Epithelial cell of proximal tubule (primary cell): Measurements from ENCODE around the gene CBFA2T2. TPM values are rescaled to one million over a fixed set of nuclear protein-coding genes. Genes with fewer than 3 reads are reported as not detected.
"Not testable (repeated sequence)": the region's sequence is repeated elsewhere in the genome, so short reads cannot be mapped to it uniquely, and the experiment has no call there.

Experiments used
- DNase-seq: peaks from one replicate; pipeline ENCODE4 v3.0.0-alpha.2; 2011; ENCODE audit warnings: low read depth
- H3K4me3 ChIP-seq: 2 replicates; pipeline ENCODE4 v1.5.1; 2011; ENCODE audit warnings: low read depth, mild to moderate bottlenecking, low read length
- CTCF ChIP-seq: conservative IDR thresholded peaks from 2 replicates; pipeline ENCODE4 v1.5.1; 2012; ENCODE audit warnings: low read depth, mild to moderate bottlenecking, low read length
- total RNA-seq: library from RNA; depleted of rRNA; stranded (reverse); fragments of >200 nt; gene quantifications from 2 replicates; pipeline ENCODE4 v1.2.3, GENCODE V29; 2015

Gene CBFA2T2
- total RNA-seq, 1 donor from 2014 or later = 8.4 TPM

- TF ChIP-seq CTCF = no peak
- DNase-seq = no peak
- no peak overlapping the region for H3K4me3 ChIP-seq
Measured at GRCh38 chr20:33569802-33570391, 80.0 kb downstream of the CBFA2T2 start.

GRCh38 chr20:33570743-33571142 is 80.8 kb downstream of the CBFA2T2 start:
- no peak for TF ChIP-seq CTCF
- no peak for DNase-seq
- no peak overlapping the region for H3K4me3 ChIP-seq

GRCh38 chr20:33573268-33573667 is 83.4 kb downstream of the CBFA2T2 start:
- H3K4me3 ChIP-seq, DNase-seq: not testable (repeated sequence)

GRCh38 chr20:33575282-33575681 is 85.4 kb downstream of the CBFA2T2 start:
- TF ChIP-seq CTCF = no peak
- H3K4me3 ChIP-seq = no peak overlapping the region
- DNase-seq = no peak

DNA sequence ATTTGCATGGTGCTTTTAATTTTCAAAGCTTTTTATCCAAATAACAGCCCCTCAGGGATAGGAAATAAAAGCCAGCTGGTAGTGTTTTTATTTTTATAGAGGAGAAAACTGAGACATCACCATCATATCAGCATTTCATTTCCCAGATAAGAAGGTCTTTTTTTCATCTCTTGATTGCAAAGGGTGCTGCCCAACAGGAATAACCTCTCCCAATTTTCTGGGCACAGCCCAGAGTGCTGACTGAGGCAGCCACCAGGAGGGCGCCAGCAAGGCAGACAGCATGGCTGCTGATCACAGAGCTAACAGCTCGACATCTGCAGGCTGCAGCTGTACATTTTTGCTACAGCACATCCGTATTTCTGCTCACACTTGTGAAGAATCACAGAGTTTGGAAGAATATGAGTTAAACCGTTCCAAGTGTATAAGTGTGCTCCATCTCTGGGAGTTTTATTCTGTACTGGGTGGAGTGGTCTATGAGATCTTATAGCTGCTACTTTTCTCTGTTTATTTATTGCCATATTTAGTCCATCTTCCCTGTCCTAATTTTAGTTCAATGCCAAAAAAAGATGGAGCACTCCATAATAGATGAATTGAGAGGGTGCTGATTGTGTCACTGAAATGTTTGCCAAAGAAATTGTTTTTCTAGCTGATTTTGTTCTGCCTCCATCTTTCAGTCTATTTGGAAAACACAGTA is 86.7 kb downstream of the CBFA2T2 start:
- H3K4me3 ChIP-seq = no peak overlapping the region
- no peak for TF ChIP-seq CTCF
- no peak for DNase-seq

DNA sequence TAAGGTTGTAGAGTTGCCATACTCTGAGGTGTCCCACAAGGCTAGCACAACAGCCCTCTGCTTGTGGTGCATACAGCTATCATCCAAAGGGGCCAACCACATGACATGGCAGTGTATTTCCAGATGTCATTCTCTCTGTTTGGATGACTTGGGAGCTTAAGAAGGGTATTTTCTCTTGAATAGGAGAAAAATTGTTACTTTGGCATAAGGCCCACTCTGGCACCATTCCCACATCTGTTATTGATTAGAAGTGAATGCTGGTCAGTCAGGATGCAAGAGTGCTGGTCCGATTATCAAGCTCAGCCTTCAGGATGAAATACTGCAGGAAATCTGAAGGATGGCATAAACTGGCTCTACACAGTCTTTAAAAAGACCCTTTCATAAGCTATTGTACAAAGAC is 88.6 kb downstream of the CBFA2T2 start:
- no peak overlapping the region for H3K4me3 ChIP-seq
- no peak for DNase-seq
- TF ChIP-seq CTCF = no peak

DNA sequence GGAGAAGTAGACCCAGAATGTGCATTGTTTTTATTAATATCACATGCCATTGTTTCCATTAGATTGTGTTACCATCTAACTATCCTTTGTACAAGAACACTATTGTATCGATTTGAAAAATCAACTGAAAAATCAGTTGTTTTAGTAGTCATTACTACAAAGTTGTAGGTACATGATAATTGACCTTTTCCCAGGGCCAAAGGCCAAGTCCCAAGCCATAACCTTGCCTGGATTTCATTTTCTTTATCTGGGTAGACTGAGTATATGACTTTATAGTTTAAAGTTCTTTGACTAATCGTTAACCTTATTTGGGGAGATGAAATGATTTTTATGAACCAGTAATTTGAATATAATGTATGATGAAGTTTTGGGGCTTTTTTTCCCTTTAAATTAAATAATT is 93.2 kb downstream of the CBFA2T2 start:
- no peak overlapping the region for H3K4me3 ChIP-seq
- DNase-seq = no peak
- TF ChIP-seq CTCF = no peak
